Naive B cell (primary cell): ENCODE results near the gene TMUB1. TPM values are rescaled to one million over a fixed set of nuclear protein-coding genes. Genes with fewer than 3 reads are reported as not detected.
A peak's percentile ranks its signal among the peaks of the same experiment; 100 is the strongest.

Experiments used
- ATAC-seq, 2 donors: fragments of 150-1000 bp; cut with Tn5 transposase; 2 replicates each; pipeline ENCODE4 v1.10.0; 2021; ENCODE audit warnings: low read depth in 2 of 2, mild to moderate bottlenecking in 2 of 2, moderate library complexity in 2 of 2
- DNase-seq: peaks from one replicate; pipeline ENCODE4 v3.0.0; 2022
- H3K27ac Mint-ChIP-seq, 6 donors: one replicate each; pipeline ENCODE4 v1.8.0; 2020 to 2022; ENCODE audit warnings: mild to moderate bottlenecking in 6 of 6, mixed read lengths in 6 of 6, moderate library complexity in 5 of 6, inconsistent platforms in 2 of 6
- H3K27me3 Mint-ChIP-seq, 3 donors: one replicate each; pipeline ENCODE4 v1.8.0; 2021 to 2022; ENCODE audit warnings: mixed read lengths in 3 of 3, mild to moderate bottlenecking in 1 of 3
- H3K36me3 Mint-ChIP-seq, 2 donors: one replicate each; pipeline ENCODE4 v1.8.0; 2020 to 2022; ENCODE audit warnings: mixed read lengths in 2 of 2, inconsistent platforms in 1 of 2, mild to moderate bottlenecking in 1 of 2
- H3K4me1 Mint-ChIP-seq, 3 donors: one replicate each; pipeline ENCODE4 v1.8.0; 2020 to 2022; ENCODE audit warnings: mixed read lengths in 3 of 3, inconsistent platforms in 1 of 3, mild to moderate bottlenecking in 1 of 3, moderate library complexity in 1 of 3
- H3K4me3 Mint-ChIP-seq, 8 donors: one replicate each; pipeline ENCODE4 v1.8.0; 2020 to 2022; ENCODE audit warnings: mild to moderate bottlenecking in 8 of 8, mixed read lengths in 8 of 8, moderate library complexity in 8 of 8, inconsistent platforms in 2 of 8
- H3K9me3 Mint-ChIP-seq, 7 donors: one replicate each; pipeline ENCODE4 v1.8.0; 2020 to 2022; ENCODE audit warnings: mixed read lengths in 7 of 7, mild to moderate bottlenecking in 5 of 7, inconsistent platforms in 2 of 7, moderate library complexity in 1 of 7
- polyA plus RNA-seq, 6 donors: library from polyadenylated mRNA; unstranded; fragments of 300-500 nt; fragmentation: Illumina TruSeq; gene quantifications; one replicate each; pipeline ENCODE4 v1.2.3, GENCODE V29; 2021; ENCODE audit warnings: low read depth in 6 of 6

TMUB1 gene
- polyA plus RNA-seq, 6 donors from 2014 or later = 36.3 to 66.1 (median 45.5) TPM

DNA sequence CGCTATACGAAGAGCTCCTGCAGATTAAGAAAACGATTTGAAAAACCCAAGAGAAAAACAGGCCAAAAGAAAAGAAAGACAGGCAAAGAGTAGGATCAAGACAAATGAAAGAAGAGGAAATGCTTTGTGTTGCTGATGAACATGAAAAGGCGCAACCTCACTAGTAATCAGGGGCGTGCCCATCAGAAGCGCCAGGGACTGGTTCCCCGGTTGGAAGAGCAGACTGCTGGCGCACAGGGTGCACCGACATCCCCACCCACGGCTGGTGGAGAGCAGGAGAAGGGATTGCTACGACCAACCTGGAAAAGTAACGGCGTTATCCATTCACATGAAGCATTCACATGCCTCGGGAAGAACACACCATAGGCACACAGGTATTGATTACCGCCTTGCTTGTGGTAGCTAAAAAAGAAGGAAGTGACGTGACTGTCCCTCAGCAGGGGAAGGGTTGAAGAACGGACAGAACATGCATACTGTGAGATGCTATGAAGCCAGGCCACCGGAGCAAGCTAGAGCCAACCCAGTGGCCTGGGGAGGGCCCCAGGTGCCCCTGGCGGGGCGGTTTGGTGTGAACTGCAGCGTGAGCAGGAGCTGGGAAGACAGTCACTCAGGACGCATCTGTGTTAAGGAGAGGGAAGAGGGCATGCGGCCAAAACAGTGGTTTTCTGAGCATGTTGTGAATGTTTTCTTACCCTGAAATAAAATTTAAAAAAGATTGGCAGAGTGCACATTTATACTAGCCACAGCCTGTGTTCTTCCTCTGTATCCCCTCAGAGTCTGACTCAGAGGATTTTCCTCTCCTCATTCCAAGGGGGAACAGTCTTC is 21.3 kb upstream of the TMUB1 start:
- peak overlapping the region in 2 of 6 donors; percentile 23 to 68 for H3K27ac Mint-ChIP-seq
- no peaks in the 10 kb centered on the region for H3K9me3 Mint-ChIP-seq
- no peak overlapping the region for H3K4me3 Mint-ChIP-seq
- peaks cover 9 to 24% (median 11%) of the 10 kb centered on the region in 3 donors for H3K27me3 Mint-ChIP-seq
- no peaks in the 10 kb centered on the region for H3K36me3 Mint-ChIP-seq
- no peak for ATAC-seq
- H3K4me1 Mint-ChIP-seq = no peaks in the 10 kb centered on the region
- DNase-seq = no peak

GRCh38 chr7:151103973-151104372 is 20.7 kb upstream of the TMUB1 start:
- DNase-seq (no peak), ATAC-seq (no peak)
- peak overlapping the region in 2 of 6 donors; percentile 4 to 6 for H3K27ac Mint-ChIP-seq
- no peak overlapping the region for H3K4me3 Mint-ChIP-seq
- H3K36me3 Mint-ChIP-seq = no peaks in the 10 kb centered on the region
- no peaks in the 10 kb centered on the region for H3K9me3 Mint-ChIP-seq
- peaks cover 9 to 18% (median 11%) of the 10 kb centered on the region in 3 donors for H3K27me3 Mint-ChIP-seq
- H3K4me1 Mint-ChIP-seq = no peaks in the 10 kb centered on the region

GRCh38 chr7:151102991-151103390 is 19.7 kb upstream of the TMUB1 start:
- H3K4me3 Mint-ChIP-seq = no peak overlapping the region
- H3K36me3 Mint-ChIP-seq = no peaks in the 10 kb centered on the region
- ATAC-seq = no peak
- no peak overlapping the region for H3K27ac Mint-ChIP-seq
- DNase-seq = no peak
- H3K27me3 Mint-ChIP-seq = peaks cover 9 to 18% (median 11%) of the 10 kb centered on the region in 3 donors
- H3K4me1 Mint-ChIP-seq = no peaks in the 10 kb centered on the region
- H3K9me3 Mint-ChIP-seq = no peaks in the 10 kb centered on the region

- no peak overlapping the region for H3K27ac Mint-ChIP-seq
- H3K36me3 Mint-ChIP-seq = no peaks in the 10 kb centered on the region
- H3K27me3 Mint-ChIP-seq = peaks cover 9 to 18% (median 11%) of the 10 kb centered on the region in 3 donors
- H3K9me3 Mint-ChIP-seq = no peaks in the 10 kb centered on the region
- ATAC-seq = no peak
- DNase-seq = no peak
- no peak overlapping the region for H3K4me3 Mint-ChIP-seq
- H3K4me1 Mint-ChIP-seq = no peaks in the 10 kb centered on the region
These were observed 18.5 kb upstream of the TMUB1 start for GRCh38 chr7:151101621-151102396.

DNA sequence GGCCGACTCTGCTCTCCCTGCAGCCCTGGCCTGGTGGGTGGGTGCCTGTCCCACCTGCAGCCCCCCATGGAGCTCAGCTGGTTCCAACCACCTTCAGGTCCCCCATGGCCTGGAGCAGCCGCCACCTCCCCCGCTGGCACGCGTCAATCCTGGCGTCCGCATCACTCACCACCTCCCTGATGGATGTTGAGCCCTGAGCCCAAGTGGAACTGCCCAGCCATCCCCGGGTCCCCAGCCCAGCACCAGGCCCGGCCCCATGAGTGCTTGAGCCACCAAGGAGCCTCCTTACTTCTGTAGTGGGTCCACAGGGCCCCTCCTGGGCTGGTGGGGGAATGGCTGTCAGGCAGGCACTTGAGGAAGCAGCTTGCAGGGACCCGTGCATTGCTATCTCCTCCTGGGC is 17.6 kb upstream of the TMUB1 start:
- no peaks in the 10 kb centered on the region for H3K9me3 Mint-ChIP-seq

GRCh38 chr7:151099486-151100211 is 16.4 kb upstream of the TMUB1 start:
- DNase-seq = no peak
- H3K27ac Mint-ChIP-seq = no peak overlapping the region
- ATAC-seq = no peak
- H3K27me3 Mint-ChIP-seq = peaks cover 8 to 20% (median 8%) of the 10 kb centered on the region in 3 donors
- H3K4me3 Mint-ChIP-seq = no peak overlapping the region
- H3K36me3 Mint-ChIP-seq = no peaks in the 10 kb centered on the region
- H3K9me3 Mint-ChIP-seq = no peaks in the 10 kb centered on the region
- H3K4me1 Mint-ChIP-seq = no peaks in the 10 kb centered on the region

More for the DNA sequence above, 17.6 kb upstream of the TMUB1 start:
- Mint-ChIP-seq H3K27me3 (peaks cover 9 to 18% (median 11%) of the 10 kb centered on the region in 3 donors), H3K4me1 (no peaks in the 10 kb centered on the region), H3K27ac (no peak overlapping the region), H3K36me3 (no peaks in the 10 kb centered on the region), H3K4me3 (no peak overlapping the region)
- no peak for ATAC-seq
- no peak for DNase-seq

DNA sequence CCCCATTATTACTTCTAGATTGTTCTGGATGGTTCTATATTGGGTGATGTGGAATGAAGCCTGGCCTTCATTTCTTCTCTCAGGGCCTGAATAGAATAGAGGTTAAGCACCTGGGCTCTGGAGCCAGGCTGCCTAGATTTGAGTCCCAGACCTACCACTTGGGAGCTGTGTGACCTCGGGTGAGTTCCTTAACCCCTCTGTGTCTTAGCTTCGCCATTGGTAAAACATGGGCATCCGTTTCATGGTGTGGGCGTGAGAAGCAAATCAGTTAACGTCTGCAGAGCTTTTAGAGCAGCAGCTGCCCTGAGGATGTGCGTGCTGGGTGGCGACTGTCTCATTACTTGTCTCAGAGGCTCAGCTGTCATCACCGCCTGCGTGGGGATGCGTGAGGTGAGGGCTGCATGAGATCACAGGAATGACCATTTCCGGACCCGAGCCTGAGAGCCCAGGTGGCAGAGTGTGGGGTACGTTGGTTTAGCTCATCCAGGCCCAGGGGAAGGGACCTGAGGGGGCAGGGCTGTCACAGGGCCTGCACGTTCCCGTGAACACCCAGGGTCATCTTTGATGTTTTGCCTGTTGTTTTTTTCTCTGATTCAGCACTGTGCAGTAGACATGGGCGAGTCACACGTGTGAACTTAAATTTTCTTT is 12.7 kb upstream of the TMUB1 start:
- Mint-ChIP-seq H3K27ac (no peak overlapping the region), H3K9me3 (no peaks in the 10 kb centered on the region), H3K36me3 (no peaks in the 10 kb centered on the region), H3K4me3 (no peak overlapping the region), H3K27me3 (peaks cover 7 to 31% (median 8%) of the 10 kb centered on the region in 3 donors), H3K4me1 (no peaks in the 10 kb centered on the region)
- ATAC-seq = no peak
- no peak for DNase-seq

- Mint-ChIP-seq H3K27me3 (peaks cover 7 to 36% (median 8%) of the 10 kb centered on the region in 3 donors), H3K36me3 (no peaks in the 10 kb centered on the region), H3K4me3 (no peak overlapping the region), H3K27ac (no peak overlapping the region), H3K9me3 (no peaks in the 10 kb centered on the region), H3K4me1 (no peaks in the 10 kb centered on the region)
- DNase-seq (no peak), ATAC-seq (no peak)
These were observed 12.0 kb upstream of the TMUB1 start for GRCh38 chr7:151095123-151095797.

DNA sequence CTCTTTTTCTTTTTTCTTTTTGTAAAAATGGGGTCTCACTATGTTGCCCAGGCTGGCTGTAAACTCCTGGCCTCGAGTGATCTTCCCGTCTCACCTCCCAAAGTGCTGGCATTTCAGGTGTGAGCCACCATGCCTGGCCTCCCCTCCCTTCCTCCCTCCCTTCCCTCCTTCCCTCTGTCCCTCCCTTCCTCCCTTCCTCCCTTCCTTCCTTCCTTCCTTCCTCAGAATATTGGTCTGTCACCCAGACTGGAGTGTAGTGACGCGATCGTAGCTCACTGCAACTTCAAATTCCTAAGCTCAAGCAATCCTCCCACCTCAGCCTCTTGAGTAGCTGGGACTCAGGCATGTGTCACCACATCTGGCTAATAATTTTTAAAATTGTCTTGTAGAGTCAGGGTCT is 11.4 kb upstream of the TMUB1 start:
- Mint-ChIP-seq H3K4me1 (peaks cover 0 to 2% (median 0%) of the 10 kb centered on the region in 3 donors), H3K27ac (no peak overlapping the region), H3K27me3 (peaks cover 8 to 42% (median 13%) of the 10 kb centered on the region in 3 donors), H3K9me3 (no peaks in the 10 kb centered on the region), H3K4me3 (no peak overlapping the region), H3K36me3 (no peaks in the 10 kb centered on the region)
- DNase-seq (no peak), ATAC-seq (no peak)

GRCh38 chr7:151093748-151094147 is 10.5 kb upstream of the TMUB1 start:
- Mint-ChIP-seq H3K4me1 (peaks cover 6 to 11% (median 7%) of the 10 kb centered on the region in 3 donors), H3K4me3 (peak overlapping the region in 1 of 8 donors; percentile 62), H3K9me3 (peaks cover 0 to 2% (median 0%) of the 10 kb centered on the region in 7 donors), H3K27me3 (peaks cover 18 to 51% (median 23%) of the 10 kb centered on the region in 3 donors), H3K36me3 (no peaks in the 10 kb centered on the region), H3K27ac (no peak overlapping the region)
- DNase-seq = no peak
- no peak for ATAC-seq

- DNase-seq = no peak
- peaks cover 0 to 2% (median 0%) of the 10 kb centered on the region in 7 donors for H3K9me3 Mint-ChIP-seq
- no peak overlapping the region for H3K27ac Mint-ChIP-seq
- no peak overlapping the region for H3K4me3 Mint-ChIP-seq
- no peaks in the 10 kb centered on the region for H3K36me3 Mint-ChIP-seq
- ATAC-seq = no peak
- H3K27me3 Mint-ChIP-seq = peaks cover 23 to 53% (median 25%) of the 10 kb centered on the region in 3 donors
- peaks cover 11 to 20% (median 15%) of the 10 kb centered on the region in 3 donors for H3K4me1 Mint-ChIP-seq
These were observed 8.7 kb upstream of the TMUB1 start for GRCh38 chr7:151091988-151092387.

- peaks cover 23 to 56% (median 25%) of the 10 kb centered on the region in 3 donors for H3K27me3 Mint-ChIP-seq
- peaks cover 0 to 2% (median 0%) of the 10 kb centered on the region in 7 donors for H3K9me3 Mint-ChIP-seq
- H3K4me1 Mint-ChIP-seq = peaks cover 12 to 20% (median 15%) of the 10 kb centered on the region in 3 donors
- no peaks in the 10 kb centered on the region for H3K36me3 Mint-ChIP-seq
- ATAC-seq (no peak), DNase-seq (no peak)
- H3K27ac Mint-ChIP-seq = no peak overlapping the region
- H3K4me3 Mint-ChIP-seq = no peak overlapping the region
These were observed 8.1 kb upstream of the TMUB1 start for GRCh38 chr7:151091431-151091830.
